ENCODE data around the gene ATXN7L2.
"Not testable (repeated sequence)": the region's sequence is repeated elsewhere in the genome, so short reads cannot be mapped to it uniquely, and the experiment has no call there.

The ATXN7L2 gene, protein sequence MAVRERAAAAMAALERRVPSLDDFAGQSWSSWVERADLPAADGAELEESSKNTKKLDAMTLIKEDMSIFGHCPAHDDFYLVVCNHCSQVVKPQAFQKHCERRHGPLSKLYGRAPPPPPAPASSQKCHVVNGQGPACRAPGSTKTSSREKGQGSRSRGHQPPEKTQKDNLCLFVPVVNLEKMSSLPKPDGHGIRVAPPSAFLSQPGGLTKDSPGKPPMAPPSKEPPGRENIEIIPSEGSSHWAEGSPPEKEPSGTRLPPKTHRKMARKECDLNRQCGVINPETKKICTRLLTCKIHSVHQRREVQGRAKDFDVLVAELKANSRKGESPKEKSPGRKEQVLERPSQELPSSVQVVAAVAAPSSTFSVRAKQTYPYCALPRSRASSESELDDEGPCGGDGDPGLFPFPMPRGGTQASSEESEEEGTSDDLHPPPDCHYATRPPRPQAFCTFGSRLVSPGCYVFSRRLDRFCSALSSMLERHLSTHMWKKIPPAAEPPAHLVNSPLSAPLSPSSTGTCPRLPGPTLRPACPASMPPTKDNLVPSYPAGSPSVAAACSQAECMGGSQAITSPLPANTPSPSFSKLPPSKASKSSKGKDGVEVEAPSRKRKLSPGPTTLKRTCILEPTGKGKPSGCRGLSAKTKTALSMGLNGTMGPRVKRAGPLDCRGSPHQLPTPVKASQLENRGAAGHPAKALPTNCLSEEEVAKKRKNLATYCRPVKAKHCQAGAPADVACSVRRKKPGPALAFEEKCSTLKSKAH

DNA sequence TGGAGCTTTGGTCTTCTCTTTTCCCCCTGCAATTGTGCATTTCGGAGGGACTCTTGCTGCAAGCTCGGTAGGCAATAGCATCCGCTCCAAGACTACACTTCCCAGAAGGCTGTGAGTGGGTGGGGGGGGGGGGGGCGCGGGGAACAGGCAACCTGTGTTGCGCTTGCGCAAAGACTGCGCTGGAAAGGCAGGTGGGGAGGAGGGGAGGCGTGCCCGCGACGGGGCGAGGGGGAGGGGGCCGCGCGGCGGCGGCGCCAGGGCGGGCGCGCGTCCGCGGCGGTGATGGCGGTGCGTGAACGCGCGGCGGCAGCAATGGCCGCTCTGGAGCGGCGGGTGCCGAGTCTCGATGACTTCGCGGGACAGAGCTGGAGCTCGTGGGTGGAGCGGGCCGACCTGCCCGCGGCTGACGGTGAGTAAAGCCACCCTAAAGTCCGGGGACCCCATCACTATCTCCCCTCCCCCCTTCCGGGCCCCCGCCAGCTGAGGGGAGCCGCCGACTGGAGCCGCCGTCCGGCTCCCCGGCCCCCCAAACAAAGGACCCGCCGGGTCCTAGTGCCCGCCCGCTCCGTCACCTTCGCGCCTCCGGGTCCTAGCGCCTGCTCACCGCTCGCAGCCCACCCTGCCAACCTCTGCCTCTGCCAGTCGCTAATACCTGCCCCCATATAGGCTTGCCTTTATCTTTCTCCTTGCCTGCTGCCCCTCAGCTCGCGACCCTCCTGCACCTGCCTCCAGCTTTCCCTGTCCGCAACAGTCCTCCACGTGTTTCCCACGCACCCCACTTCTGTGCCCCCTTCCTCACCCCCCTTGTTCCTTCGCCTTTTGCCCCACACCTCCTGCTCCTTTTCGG is at the start of gene ATXN7L2:
Gene ATXN7L2 (plus strand): TSS at position 234 of the 847 bp plus-strand sequence. CDS start 49 bp downstream, at position 283.
- peak; percentile 77 to 81 for DNase-seq

DNA sequence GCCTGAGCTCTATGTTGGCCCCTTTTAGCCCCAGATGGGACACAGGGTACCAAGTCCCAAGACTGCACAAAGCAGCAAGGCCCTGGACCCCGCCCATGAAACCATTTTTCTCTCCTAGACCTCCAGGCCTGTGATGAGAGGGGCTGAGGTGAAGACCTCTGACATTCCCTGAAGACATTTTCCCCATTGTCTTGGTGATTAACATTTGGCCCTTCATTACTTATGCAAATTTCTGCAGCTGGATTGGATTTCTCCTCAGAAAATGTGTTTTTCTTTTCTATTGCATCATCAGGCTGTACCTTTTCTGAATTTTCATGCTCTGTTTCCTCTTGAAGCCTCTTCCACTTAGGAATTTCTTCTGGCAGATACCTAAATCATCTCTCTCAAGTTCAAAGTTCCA is 49.2 kb upstream of the ATXN7L2 start:
- no peak for DNase-seq

DNA sequence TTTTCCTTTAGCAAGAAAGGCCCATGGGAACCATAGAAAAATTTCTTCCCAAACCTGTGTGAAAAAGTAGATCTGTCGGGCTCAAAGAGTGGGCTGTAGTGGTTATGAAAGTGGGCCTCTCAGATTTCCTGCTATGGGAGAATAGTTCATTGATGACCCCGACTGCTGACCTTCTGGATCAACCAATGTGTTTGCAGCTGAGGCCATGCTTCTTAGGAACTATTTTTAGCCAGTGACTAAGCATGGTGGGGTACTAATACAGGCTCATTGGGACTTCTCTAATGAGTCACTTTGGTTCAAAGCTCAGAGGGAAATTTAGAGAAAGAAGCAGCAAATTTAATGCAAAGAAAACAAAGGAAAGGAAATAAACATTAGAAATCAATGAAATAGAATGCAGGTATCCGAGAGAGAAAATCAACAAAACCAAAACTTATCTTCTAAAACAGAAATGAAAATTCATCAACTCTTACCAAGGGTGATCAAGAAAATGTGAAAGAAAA is 44.9 kb upstream of the ATXN7L2 start:
- no peak for DNase-seq

DNA sequence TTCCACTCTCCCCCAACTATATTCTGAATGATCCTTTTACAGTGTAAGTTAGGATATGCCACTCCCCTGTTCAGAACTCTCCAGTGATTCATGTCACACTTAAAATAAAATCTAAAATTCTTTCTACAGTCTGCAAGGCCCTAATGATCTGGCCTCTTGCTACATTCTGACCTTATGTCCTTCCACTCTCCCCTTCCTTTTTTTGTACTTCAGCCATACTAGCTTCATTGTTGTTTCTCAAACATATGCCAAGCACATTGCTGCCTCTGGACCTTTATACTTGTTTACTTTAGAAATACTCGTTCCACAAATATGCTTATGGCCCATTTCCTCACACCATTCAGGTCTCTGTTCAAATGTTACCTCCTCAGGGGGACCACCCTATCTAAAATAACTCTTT is 42.6 kb upstream of the ATXN7L2 start:
- DNase-seq: no peak

DNA sequence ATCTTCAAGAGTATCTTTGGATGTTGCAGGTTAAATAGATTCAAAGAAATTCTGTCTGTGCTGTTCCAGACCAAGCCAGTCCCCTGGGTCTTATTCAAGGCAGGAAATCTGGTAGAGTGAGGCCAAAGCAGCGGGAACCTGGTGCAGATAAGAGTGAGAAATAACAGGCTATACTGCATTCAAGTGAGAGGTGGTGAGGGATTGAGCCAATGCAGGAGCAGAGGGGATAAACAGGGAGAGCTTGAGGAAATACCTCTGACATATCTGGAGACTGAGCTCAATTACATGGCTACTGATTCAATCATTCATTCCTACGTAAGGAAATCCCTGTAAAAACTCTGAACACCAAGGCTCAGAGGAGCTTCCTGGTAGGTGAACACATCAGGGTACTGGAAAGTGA is 40.2 kb upstream of the ATXN7L2 start:
- no peak for DNase-seq

DNA sequence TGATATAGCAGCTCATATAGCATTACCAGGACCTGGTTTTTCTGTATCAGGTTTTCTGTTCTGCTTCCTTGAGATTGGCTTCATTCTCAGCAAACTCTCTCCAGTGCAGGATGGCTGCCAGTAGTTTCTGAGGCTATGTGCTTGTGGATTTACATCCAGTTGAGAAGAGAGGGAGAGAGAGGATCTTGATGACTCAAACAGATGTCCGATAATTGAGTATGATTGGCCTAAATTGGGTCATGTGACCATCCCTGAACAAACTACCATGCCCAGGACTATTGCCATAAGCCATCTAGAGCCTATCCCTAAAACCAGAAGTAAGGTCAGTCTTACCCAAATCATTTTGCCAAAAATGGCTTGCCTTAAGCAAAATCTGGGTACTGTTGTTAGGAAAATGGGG is 39.4 kb upstream of the ATXN7L2 start:
- DNase-seq: no peak

DNA sequence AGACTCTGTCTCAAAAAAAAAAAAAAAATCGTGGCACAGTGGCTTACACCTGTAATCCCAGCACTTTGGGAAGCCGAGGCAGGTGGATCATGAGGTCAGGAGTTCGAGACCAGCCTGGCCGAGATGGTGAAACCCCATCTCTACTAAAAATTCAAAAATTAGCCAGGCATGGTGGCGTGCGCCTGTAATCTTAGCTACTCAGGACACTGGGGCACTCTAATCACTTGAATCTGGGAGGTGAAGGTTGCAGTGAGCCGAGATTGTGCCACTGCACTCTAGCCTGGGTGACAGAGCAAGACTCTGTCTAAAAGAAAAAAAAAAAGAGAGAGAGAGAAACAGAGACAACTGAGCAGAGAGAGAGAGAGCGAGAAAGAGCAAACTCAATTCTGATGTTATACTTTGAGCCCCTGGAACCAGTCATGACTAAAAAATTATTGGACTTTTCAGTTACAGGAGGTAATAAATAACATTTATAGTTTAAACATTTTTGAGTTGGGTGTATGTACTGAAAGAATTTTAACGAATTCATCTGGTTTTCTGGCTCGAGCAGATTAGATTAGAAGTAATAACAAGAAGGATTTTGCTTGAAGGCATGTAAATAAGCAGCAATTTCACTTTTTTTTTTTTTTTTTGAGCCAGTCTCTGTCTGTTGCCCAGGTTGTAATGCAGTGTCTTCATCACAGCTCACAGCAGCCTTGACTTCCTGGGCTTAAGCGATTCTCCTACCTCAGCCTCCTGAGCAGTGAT is 37.6 kb upstream of the ATXN7L2 start:
- not testable (repeated sequence) for DNase-seq

DNA sequence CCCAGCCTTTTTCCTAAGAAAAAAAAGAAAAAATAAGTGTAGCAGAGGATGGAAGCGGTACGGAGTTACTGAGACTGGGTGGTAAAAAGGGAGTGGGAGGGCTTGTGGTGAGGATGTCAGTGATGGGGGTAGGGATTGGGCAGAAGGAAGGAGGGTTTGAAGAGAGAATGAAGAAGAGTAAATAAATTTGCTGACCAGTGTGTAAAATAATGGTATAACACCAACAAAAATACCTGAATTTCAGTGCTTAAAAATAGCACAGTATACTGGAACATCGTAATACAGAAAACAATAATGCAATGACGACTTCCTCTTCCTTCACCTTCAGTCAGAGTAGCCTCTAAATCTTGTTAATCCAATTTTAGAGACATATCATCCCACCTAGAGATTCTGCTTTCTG is 36.2 kb upstream of the ATXN7L2 start:
- DNase-seq: no peak

DNA sequence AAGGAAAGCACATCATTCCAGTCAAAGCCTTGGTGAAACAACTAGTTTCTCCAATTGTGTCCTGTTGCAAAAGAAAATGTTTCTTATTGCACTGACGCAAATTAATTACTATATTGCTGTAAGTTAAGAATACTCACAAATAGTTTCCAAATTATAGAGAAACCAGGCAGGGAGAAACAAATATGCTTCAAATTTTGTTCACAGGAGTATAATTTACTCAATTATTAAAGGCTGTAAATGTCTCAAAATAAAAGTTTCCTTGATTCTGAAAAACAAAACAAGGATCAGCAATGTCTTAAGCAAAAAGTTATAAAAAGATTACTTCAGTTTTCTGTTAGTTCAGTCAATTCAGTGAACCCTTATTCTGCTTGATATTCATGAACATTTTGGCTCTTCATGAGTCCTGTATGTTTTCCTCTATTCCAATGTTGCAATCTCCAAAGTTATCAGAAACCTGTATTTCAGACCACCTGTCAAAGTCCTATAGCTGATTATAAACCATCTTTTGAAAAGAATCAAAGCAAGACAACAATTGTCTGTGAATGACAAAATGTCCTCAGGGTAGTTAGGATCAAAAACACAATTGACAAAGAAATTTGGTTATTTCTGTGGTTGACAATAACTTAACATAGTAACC is 29.1 kb upstream of the ATXN7L2 start:
- no peak for DNase-seq

DNA sequence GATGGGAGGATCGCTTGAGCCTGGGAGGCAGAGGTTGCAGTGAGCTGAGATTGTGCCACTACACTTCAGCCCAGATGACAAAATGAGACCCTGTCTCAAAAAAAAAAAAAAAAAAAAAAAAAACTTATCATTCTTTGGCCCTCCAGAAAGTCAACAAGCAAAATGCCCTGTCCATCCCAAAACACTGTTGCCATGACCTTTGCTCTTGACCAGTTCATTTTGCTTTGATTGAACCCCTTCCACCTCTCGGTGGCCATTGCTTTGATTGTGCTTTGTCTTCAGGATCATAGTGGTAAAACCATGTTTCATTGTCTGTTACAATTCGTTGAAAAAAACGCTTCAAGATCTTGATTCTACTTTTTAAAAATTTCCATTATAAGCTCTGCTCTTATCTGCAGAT is 25.9 kb upstream of the ATXN7L2 start:
- no peak for DNase-seq

DNA sequence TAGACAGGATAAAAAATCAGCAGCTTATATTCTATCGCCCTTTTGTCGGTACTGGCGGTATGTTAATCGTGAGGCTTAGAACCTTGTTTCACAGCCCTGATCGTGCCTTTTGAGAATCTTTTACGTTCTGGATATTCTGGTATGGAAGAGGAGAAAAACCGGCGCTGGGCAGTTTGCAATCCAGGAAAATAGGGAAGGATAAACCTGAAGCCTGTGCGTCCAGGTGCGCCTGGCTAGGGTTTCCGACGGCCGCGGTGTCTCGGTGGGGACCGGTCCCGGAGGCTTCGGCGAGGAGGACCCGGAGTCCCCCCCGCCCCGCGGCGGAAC is 17.6 kb upstream of the ATXN7L2 start:
- no peak for DNase-seq

DNA sequence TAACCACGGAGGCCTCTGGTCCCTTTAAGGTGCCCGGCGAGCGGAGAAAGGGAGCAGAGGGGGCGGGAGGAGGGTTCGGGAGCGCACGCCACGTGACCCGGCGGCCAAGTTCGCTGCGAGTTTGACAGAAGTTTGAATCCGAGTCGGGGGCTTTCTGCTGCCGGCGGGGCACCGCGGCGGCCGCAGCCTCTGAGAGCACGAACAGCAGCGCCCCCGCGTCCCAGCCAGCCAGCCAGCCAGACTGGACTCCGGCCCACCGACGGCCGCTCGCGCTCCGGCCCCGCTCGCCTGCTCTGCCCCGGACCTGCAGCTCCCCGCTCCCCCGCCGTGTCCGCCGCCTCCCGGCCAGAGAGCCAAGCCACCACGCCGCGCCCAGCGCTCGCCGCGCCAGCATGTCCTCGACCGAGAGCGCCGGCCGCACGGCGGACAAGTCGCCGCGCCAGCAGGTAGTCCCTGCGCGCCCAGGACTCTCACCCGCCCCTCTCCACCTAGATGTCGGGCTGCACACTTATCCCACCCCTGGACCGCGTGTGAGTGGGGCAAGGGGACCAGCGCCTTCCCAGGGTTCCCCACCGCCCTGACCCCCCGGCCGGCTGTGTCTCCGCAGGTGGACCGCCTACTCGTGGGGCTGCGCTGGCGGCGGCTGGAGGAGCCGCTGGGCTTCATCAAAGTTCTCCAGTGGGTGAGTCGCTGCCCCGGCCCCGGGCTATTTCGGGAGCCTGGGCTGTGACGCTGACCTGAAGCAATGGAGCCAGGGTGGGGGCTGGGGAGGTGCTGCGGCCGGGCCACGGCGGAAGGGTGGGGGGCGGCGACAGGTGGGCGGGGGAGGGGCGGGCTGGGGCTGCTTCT is 17.0 kb upstream of the ATXN7L2 start, which contains the start of gene SYPL2:
Gene SYPL2 (plus strand): TSS at position 95 of the 849 bp plus-strand sequence. CDS start 298 bp downstream, at position 393.
- no peak for DNase-seq

DNA sequence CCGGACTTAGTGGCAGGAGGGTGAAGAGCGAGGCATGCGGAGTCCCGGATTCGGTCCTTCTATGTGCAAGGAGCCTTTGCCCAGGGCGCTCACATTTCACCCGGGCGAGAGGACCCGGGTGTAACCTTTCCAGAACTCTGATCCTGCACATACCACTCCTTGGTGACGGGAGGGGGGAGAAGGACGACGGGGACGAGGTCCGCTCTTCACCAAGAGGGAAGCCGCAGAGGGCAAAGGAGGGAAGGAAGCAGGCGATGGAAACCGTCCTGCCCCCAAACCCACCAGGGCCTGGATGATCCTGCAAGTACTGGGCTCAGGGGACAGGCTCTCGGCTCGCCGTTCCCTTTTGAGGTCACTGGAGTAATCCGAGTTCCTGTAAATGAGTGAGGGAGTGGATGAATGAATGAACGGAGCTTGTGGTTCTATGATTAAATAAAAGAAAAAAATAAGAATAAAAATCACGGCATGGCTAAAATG is 16.4 kb upstream of the ATXN7L2 start:
- DNase-seq: no peak

DNA sequence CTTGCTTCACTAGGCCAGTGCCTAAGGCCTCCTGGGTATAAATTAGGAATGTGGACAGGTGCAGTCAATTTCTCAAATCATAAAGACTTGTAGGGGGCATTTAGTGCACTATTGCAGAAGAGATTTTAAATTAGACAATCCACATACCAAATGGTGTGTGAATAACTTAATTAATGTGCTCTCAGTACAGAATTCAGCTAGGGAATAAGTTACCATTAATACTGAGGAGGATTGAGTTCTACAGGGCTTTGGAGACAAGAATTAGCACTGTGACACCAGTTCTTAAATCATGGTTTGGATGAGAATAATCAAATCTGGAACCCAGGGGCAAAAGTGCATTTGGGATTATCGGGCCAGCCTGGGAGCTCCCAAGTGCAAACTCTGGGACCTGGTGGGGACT is 15.6 kb upstream of the ATXN7L2 start:
- DNase-seq: no peak

DNA sequence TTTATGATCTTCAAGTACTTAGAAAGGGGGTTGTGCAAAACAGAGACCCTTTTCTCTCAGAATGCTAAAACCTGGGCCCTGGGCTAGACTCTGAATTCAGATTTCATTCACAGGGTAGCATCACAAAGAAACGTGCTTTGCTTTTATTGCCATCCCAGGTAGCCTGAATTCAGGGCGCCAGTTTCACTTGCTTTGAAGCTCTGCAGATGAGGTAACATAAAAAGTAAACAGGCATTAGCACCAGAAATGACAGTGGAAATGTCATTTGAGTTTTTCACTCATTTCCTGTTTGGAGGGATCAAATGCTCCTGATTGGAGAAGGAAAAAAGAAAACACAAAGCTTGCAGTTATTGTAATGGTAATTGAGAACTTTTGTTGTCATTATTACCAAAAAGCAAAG is 14.8 kb upstream of the ATXN7L2 start:
- no peak for DNase-seq

DNA sequence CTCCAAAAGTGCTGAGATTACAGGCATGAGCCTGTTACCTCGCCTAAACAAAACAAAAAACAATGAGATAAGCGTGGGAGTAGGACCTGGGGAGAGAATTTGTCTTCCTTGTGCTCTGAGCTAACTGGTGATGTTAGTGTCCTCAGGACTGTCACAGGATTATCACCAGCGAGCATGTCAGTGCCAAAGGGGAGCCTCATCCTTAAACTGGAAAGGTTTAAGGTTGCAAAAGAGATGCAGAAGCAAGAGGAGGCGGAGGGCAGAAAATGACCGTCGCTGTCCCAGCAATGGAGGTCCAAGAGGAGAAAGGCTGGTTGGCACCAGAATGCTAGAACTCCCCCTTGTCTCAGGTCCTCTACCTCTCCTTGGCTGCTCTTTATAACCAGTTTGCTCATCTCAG is 13.5 kb upstream of the ATXN7L2 start:
- no peak for DNase-seq

DNA sequence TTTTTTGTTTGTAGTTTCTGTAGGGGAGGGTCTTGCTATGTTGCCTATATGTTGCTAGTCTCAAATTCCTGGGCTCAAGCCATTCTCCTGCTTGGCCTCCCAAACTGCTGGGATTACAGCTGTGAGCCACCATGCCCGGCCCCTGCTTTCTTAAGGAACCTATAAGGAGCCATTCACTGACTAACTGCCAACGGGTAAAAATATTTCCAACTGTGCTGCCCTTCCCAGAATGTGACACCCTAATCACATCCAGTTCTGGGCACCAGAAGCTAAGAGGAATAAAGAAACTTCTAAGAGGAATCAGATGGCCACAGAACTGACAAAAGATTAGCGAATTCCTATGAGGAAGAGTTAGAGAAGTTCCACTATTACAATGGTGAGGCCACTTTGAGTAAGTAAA is 10.9 kb upstream of the ATXN7L2 start:
- no peak for DNase-seq

DNA sequence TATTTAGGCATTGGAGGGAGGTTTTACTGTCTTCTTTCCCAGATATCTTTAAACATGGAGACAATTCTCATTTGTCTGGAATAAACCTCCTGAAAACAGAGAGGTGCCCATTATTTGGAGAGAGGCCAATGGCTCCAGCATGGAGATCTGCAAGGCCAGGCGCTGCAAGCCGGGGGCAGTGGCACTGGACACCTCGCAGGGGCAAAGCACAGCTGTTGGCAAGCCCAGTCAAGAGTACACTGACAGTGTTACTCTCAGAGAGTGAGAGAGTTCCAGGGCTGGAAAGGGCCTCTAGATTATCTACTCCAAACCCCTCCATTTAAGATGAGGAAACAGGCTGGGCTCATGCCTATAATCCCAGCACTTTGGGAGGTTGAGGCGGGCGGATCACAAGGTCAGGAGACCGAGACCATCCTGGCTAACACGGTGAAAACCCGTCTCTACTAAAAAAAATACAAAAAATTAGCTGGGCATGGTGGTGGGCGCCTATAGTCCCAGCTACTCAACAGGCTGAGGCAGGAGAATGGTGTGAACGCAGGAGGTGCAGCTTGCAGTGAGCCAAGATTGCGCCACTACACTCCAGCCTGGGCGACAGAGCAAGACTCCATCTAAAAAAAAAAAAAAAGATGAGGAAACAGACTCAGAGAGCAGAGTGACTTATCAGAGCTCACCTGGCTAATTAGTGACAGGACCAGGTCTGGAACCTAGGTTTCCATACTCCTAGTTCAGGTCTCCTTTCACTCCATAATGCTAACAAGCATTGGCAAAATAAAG is 10.2 kb upstream of the ATXN7L2 start:
- DNase-seq: not testable (repeated sequence)

DNA sequence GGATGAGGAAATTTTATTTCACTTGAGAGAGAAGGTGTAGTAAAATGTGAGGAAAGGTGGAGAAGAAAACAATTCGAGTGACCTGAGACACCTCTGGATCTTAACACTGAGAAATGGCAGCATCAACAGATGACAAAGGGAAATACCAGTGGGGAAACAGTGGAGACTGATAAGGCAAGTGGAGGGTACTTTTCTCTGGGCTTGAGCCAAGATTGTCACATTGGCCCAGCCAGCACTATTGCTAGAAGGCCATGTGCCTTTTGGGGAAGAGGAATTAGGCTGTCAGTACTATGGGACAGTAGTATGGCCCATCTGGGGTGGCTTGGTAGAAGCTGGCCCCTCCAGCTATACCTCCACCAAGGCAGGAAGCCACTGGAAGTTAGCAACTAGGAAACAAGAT is 9.0 kb upstream of the ATXN7L2 start:
- no peak for DNase-seq

DNA sequence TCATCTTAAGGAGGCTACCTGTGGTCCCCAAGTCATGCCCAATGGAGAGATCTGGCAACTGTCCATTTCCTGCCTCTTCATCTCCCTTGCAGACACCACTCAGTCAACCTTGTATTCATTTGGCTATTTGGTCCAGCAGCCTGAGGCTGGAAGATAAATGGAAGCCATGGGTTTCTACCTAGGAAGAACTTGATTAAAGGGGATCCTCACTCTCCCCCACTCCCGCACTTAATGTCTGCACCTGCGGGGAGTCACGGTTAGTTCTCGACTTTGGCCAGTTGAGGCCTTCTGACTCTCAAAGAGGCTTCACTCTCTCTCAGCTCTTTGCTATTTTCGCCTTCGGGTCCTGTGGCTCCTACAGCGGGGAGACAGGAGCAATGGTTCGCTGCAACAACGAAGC is 8.4 kb upstream of the ATXN7L2 start:
- DNase-seq: no peak
